Activated CD4-positive, CD25-positive, alpha-beta regulatory T cell treated with anti-CD3 and anti-CD28 coated beads, Interleukin-2, amount 50 U/mL, for 24 hours (primary cell): ENCODE measurements around the gene CORO7.
A peak's percentile ranks its signal among the peaks of the same experiment; 100 is the strongest.

Experiments
- ATAC-seq, 2 donors: fragments of 150-1000 bp; cut with Tn5 transposase; one replicate each; pipeline ENCODE4 v1.10.0; 2021; ENCODE audit warnings: mild to moderate bottlenecking in 1 of 2, moderate library complexity in 1 of 2

The CORO7 gene

DNA sequence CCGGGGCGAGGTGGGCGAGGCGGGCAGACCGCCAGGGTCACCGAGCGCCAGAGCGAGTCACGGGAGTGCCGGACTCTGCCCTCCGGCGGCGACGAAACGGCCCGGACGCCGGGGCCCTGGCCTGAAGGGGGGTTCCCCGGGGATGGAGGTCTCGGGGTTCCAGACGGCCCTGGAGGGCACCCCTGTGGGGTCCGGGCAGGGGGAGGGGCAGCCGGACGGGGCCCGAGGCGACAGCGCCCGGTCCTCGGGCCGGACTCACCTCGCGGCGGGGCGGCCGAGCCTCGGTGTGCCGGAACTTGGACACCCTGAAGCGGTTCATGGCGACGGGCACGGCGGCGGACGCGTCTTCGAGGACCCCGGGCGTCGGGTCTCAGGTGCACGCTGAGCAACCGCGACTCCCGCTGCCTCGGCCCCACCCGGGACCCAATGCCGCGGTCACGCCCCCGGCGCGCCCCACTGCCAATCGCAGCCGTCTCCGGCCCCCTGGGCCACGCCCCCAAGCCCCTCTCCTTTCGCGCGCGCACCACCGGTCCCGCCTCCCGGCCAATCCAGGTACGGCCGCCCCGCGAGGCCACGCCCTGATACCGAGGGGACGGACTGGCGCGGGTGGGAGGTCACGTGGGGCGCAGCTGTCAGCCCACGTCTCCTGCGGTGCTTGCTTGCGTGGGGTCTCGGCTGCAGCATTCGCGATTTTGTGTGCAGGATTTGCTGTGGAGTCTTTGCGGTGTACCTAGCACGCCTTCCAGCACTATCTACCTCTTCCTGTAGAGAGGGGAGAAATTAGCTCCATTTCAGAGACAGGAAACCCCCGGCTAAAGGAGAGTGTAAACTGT, at the start of gene CORO7:
CORO7 (minus strand) TSS at position 397 of the 833 bp plus-strand sequence; CDS start at position 319, 78 bp downstream.
- peak; percentile 77 to 79 for ATAC-seq

DNA sequence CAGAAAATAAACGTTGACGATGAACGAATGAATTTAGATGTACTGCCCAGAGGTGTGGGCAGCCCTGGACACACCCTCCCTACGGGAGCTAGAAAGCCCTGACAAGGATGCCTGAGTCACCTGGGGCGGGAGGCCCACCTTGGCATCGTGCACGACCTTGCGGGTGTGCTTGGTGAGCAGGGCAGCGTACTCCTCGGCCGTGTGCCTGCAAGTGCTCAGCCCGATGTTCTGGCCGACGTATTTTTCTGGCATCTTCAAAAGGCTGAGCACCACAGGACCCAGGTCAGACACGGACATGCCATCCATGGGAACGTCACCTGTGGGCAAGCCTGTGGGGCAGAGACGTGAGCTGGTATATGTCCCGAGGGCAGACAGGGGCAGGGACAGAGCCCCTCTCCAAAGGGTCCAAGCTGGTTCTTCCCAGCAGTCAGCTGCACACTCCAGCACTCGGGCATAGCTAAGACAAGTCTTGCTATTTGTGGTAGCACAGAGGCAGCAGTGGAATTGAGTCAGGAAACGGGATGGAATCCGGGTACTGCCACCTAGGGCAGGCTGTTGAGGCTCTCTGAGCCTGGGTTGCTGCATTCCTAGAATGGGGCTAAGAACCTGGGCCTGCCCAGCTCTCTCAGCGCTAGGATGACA, 47.2 kb upstream of the CORO7 start:
- no peak for ATAC-seq

DNA sequence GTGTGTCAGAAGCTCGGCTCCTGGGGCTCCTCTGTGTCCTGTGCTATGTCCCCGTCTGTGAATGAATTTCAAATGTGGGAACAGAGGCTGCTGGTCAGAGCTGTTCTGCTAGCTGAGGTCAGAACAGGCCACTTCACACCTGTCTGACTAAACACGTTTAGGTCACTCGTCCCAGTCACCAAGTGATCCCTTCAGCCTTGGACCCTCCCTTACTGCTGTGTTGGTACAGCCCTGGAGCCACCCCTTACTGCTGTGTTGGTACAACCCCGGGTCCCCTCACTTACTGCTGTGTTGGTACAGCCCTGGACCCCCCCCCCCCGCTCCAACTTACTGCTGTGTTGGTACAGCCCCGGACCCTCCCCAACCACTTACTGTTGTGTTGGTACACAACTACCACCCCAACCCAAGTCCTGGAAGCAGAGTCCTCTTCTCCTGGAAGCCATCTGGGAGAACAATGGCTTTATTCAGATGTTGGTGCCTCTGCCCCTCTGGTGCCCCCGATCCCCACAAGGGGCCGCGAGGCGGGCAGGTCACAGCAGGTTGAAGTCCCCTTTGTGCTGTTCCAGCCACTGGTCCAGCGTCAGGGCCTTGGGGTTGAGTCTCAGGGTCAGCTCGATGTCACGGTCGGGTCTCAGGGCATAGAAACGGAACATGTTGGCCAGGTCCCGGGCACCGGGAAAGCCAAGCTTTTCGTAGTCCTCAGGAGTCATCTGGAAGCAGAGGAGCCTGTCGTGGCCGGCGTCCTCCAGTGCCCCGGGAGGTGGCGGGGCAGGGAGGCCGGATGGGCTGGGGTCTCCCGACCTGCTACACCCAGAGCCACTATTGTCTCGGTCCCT, 45.1 kb upstream of the CORO7 start:
- no peak for ATAC-seq

DNA sequence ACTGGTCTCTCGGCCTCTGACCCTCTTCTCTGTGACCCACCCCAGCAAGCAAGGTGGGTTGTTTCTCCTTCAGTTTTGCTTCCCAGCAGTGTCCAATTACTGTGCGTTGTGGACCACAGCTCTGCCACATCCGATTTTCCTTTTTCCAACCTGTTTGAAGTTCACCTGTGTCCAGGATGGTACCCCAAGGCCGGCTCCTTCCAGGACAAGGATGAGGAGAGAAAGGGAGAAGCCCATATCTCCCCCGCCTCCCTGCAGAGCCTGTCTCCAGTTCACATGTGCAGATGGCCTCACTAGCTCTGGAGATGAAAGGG, 44.5 kb upstream of the CORO7 start:
- ATAC-seq = no peak

DNA sequence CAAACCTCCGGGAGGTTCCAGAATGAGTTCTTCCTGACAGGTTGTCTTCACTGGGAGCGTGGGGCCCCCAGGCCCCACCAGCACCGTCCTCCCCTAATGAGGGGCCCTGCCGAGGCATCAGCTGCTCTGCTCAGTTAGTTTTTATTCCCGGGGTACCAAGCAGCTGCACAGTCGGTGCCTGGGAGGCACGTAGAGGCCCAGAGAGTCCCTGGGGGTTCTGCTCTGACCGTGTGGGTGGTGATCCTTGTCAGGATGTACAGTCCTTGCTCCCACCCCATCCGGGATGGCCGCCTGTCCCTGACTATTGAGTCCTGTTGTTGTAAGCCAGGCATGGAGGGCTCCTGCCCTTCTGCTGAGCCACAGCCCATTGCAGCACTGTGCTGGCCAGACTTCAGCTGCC, 39.6 kb upstream of the CORO7 start:
- no peak for ATAC-seq

DNA sequence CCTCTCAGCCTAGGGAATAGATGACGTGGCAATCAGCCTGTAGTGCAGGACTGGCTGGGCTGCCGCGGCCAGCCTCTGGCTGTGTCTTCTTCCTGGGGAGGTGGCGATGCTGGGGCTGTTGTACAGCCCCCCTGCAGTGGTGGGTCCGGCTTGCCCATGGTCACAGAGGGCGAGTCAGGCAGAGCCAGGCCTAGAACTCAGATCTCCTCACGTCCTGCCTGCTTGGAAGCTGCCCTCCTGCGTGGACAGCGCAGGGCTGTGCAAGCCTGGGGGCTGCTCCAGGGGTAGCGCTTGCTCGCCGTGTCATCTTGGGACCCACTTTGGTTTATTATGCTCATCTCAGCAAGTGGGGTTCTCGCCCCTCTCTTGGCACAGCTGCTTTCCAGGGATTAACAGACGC, 38.7 kb upstream of the CORO7 start:
- ATAC-seq = no peak

DNA sequence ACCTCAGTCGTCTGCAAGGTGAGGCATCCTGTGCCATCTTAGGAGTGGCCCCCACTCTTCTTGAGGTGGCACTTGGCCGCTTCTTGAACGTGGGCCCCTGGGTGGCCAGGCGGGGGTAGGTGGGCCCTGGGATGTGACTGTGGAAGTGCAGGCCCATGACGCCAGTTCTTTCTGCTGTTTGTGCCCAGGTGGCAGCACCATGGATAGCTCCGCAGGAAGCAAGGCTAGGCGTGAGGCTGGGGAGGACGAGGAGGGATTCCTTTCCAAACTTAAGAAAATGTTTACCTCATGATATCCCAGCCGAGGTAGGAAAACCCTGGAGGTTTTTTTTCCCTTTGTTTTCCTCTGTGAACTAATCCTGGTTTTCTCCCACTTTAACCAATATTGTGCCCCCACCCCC, 38.2 kb upstream of the CORO7 start:
- no peak for ATAC-seq

DNA sequence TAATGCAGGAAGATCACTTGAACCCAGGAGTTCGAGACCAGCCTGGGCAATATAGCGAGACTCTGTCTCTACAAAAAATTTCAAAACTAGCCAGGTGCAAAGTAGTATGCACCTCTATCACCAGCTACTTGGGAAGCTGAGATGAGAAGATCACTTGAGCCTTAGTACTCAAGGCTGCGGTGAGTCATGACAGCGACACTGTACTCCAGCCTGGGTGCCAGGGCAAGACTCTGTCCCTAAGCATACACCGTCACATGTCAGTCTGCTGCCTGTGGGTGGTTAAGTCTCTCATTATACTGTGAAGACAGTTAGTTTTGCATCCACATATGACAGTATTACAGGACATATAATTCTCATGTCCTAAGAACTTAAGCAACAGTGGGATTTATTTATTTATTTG, 36.3 kb upstream of the CORO7 start:
- ATAC-seq = no peak

DNA sequence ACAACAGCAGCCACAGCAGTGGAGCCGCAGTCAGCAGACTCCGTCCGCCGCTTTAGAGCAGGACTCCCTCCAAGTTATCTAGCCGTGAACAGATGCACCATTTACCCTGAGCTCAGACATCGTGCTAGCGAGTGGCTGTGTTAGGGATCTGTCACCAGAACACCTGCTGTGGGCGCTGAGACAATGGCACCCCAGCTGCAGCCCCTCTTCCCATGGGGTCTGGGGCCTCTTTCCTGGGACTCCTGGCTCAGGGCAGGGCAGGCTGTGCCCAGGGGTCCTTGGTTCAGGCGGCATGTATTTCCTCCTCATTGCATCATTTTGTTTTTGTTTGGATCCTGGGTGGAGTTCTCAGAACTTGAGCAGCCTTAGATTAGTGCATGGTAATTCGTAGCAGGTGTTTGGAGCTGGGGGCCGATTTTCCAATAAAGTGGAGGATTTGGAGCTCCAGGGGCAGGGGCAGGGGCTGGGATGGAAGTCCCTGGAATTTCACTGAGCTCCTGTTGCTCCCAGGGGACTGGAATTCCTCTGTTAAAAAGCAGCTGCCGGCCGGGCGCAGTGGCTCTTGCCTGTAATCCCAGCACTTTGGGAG, 34.6 kb upstream of the CORO7 start:
- no peak for ATAC-seq

DNA sequence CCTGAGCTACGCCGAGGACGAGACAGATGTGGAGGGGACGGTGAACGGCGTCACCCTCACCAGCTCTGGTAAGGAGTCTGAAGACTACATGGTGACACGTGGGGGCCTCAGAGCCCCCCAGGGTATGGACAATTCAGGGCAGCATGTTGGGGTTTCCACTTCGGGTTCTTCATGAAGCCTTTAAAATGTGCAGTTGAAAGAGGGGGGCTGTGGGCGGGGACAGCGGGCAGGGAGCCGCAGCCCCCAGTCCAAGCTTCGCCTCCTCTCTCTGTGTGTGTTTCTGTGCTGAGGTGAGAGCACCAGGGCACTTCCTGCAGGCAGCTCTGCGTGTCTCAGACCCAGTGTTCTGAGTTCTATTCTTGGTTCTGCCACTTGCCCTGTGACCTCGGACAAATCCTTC, 34.0 kb upstream of the CORO7 start:
- ATAC-seq = no peak

DNA sequence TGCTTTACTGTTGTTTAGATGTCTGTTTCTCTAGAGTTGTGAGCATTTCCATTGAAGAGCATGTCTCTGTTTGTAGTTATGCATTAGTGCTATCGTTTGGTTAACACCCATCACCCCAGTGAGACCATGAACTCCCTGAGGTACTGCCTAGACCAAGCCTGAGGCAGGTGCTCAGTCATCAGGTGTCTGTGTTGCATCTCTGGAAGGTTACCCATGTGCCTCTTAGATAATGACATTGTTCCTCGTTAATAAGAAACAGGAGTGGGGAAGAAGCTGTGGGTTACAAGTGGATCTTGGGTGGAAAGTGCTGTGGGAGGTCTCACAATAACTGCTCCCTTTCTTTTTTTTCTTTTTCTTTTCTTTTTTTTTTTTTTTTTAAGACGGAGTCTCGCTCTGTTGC, 27.6 kb upstream of the CORO7 start:
- no peak for ATAC-seq

DNA sequence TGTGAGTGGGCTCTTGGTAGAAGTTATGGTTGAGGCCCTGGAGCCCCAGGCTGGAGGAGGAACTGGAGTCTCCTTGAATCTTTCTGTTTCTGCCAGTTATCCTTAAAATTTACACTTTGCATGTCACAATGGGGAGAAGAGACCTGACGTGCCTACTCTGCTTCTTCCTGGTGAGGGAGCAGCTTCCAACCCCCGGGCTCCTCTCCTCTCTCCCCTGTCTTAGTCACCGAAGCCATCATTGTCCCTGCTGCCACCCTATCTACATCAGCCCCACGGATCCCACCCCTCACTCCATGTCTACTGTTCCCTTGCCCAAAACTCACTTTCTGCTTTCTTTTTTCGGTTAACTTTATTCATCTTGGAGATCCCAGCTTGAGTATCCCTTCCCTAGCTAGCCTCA, 26.9 kb upstream of the CORO7 start:
- ATAC-seq = no peak

DNA sequence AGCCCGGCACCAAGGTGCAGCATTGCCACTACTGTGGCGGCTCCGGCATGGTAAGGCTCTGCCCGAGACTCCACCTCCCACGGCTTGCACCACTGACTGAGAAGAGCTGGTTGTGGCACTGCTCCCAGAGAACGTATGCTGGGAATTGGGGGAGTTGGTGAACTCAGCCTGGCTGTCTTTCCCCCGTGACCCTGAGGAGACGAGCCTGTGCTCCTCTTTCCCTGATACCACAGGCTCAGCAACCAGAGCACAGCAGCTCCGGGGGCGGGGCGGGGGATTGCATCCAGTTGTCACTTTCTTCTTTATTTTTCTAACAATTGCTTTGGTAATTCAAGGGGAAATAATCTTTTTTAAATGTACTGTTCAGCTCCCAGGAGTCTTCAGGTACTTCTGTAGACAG, 26.0 kb upstream of the CORO7 start:
- no peak for ATAC-seq

DNA sequence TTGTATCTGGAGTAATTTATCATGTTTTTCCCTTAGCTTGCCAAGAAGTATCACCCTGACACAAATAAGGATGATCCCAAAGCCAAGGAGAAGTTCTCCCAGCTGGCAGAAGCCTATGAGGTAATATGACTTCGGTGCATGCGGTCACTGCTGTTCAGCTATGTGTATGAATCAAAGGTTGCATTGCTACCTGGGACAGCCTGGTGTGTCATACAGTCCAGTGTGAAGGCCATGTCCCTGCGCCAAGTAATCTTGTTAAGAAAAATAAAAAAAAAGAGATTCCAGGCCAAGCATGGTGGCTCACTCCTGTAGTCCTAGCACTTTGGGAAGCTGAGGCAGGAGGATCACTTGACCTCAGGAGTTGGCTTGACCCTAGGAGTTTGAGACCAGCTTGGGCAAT, 21.0 kb upstream of the CORO7 start:
- ATAC-seq = no peak

DNA sequence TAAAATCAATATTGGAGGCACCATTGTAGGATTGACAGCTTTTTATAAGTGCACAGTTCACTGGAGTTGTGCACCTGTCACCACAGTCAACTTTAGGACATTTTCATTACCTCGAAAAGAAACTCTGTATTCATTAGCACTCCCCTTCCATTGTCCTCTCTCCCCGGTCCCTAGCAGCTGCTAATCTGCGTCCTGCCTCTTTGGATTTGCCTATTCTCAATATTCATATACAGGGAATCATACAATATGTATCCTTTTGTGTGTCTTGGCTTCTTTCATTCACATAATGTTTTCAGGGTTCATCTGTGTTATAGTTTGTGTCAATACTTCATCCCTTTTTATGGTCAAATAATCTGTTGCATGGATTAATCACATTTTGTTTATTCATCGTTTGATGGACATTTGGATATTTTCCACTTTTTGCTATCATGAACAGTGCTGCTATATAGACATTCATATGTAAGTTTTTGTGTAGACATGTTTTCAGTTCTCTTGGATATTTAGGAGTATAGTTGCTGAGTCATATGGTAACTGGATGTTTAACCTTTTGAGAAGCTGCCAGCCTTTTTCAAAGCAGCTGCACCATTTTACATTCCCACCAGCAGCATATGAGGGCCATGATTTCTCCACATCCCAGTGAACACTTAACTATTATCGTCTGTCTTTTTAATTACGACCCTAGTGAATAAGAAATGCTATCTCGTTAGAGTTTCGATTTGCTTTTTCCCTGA, 19.1 kb upstream of the CORO7 start:
- no peak for ATAC-seq

DNA sequence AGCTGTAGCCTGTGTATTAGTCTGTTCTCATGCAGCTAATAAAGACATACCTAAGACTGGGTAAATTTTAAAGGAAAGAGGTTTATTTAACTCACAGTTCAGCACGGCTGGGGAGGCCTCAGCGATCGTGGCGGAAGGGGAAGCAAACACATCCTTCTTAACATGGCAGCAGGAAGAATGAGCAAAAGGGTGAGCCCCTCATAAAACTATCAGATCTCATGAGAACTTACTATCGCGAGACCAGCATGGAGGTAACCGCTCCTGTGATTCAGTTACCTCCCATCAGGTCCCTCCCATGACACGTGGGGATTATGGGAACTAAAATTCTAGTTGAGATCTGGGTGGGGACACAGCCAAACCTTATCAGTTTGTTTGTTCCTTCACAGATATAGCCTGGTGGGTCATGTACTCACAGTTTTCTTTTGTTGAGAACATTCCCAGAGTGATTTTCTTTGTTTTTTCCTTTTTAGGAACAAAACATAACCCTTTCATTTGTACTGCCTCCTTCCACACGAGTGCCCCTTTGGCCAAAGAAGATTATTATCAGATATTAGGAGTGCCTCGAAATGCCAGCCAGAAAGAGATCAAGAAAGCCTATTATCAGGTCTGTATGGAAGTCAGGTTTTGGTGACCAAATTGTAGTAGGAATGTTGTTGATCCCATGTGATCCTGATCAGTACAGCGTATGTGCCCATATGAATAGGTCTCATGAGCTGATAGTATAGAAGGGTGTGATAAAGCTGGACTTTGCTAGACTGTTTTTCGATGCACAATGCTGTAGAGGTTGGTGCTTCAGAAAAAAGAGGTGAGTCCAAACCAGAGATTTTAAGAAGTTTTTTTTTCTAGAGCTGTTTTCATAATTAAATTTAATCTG, 17.8 kb upstream of the CORO7 start:
- ATAC-seq = no peak

DNA sequence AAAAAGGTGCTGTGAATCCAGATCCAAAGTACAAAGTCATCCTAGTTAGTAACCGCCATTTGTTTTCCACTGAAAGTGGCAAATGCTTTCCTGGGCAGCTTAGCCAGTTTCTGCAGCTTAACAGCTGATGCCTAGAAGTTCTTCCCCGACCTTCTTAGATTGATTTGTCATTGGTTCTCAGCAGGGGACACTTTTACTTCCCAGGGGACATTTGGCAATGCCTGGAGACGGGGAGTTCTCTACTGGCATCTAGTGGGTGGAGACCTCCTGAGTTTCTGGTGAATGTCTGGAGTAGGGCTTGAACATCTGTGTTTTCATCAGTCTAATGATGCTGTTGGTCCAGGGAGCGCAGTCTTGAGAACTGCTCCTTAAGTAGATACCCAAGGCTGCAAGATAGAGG, 16.8 kb upstream of the CORO7 start:
- ATAC-seq = no peak

DNA sequence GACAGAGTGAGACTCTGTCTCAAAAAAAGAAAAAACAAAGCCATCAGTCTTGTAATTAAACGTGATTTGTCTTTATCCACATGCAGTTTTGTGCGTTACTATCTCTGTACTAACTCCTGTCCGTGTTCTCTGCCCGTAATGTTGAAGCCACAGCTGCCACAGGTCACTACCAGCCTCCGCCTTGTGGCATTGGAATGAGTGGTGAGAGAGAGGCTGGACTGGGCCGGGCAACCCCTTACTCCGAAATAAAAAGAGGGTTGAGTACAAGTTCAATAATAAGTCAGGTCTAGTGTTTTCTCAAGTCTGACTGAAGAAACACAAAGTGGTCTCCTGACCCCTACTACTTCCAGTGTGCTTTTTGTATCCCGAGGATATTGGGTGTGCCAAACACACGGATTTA, 14.6 kb upstream of the CORO7 start:
- ATAC-seq = no peak

DNA sequence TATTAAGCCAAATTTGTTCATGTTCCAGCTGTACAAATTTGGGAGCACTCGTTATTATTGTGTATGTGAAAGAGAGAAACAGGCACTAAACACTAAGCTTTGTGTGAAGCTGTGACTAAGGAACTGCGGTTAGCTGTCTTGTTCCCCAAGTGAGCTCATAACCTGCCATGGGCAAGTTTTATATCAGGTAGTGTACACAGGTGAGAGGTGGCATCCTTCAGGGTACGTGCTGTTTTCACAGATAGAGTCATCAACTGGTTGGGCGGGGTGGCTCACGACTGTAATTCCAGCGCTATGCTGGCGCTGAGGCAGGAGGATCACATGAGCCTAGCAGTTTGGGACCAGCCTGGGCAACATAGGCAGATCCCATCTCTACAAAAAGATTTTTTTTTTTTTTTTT, 12.1 kb upstream of the CORO7 start:
- ATAC-seq = no peak

DNA sequence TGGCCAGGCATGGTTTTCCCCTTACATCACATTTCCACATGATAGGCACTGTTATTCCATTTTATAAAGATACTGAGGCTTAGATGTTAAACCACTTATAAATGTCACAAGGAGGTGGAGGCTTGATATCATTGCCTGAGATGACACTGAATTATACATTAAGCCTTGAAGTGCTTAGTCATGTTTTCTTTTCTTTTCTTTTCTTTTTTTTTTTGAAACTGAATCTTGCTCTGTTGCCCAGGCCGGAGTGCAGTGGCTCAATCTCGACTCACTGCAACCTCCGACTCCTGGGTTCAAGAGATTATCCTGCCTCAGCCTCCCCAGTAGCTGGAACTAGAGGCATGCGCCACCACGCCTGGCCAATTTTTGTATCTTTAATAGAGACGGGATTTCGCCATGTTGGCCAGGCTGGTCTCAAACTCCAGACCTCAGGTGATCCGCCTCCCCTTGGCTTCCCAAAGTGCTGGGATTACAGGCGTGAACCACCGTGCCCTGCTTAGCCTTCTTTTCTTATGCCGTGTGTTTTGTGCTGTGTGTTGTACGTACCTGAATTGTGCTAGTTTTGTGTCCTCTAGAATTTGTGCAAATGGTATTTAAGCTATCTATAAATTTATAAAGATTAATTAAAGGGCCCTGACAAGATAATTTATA, 10.5 kb upstream of the CORO7 start:
- ATAC-seq = no peak

DNA sequence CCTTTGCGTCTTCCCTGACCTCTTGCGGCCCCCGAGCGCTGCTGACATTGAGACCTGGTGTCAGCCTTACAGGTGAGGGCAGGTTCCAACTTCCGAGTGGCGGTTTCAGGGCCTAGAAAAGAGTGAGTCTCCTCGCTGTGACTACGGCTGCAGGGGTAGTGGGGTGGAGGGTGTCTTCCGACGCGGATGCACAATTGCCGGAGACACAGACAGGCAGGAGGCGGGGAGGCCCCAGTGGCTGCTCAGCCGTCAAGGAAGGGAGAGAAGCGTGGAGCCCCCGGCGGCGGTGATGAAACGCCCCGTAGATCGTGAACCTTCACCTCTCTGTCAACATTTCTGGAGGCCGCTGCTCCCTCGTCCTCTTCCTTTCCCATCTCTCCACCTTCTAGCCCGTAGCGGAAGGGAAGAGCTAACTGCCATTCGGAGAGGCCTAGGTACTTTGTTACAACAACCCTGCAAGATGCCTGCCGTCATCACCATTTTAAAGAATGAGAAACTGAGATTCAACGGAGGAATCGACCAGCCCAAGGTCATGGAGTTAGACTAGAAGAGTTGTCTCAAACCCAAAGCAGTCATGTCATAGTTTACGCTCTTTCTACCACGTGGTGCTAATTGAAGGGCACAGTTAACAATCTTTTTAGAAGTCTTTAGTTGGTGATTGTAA, 9.8 kb upstream of the CORO7 start:
- ATAC-seq = peak; percentile 39 to 47
